GM18517 (cell line): ENCODE data around the gene PLB1.

ENCODE experiments used
- ATAC-seq: cut with Tn5 transposase; IDR thresholded peaks from one replicate; pipeline ENCODE4 v1.9.1; 2021; ENCODE audit warnings: mild to moderate bottlenecking, moderate library complexity; ENCODE audit not compliant: unreplicated experiment

PLB1 gene

DNA sequence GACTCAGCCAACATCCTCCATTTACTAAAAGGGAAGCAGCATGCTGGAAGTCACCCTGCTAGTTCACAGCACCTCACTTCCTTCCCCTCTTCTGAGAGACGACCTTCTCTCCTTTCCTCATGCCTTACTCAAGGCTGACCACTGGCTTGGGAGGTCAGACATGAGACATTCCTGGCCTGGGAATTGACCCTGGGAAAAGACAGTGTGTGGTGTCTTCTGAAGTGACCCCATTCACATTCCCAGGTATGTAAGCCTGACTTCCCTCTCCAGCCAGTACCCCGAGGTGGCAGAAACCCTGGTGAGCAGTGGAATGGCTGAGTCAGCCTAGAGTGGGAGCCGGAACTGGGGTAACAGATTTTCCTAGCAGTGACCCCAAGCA is 92.4 kb downstream of the PLB1 start:
- ATAC-seq, result no peak

DNA sequence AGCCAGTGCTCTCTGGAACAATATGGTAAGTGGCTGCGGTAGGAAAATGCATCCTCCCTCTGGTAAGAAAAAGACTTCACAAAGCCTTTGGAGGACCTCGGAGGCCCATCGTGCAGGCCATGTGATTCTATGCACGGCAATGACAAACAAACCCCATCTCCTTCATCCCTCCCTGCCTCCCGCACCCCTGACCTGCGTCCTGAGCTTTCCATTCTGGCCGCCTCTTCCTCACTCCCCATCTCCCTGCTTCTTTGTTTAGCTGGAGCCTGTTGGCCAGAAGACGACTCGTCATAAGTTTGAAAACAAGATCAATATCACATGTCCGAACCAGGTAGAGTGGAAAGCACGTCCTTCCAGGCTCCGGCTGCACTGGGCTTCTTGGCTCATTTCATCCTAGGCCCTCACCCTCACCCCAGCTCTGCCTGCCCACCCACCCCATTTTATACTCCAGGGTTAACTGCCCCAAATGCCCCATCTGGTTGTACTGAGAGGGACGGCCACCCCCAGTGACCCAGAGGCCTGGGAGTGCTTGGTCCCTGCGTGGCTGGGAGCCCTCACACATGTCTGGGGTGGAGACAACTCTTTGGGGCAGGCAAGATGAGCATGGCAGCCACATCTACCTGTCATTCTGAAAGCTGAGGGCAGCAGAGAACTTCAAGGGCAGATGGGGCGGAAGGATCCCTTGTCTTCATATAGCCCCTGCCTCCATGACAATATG is 94.0 kb downstream of the PLB1 start:
- ATAC-seq, result no peak

DNA sequence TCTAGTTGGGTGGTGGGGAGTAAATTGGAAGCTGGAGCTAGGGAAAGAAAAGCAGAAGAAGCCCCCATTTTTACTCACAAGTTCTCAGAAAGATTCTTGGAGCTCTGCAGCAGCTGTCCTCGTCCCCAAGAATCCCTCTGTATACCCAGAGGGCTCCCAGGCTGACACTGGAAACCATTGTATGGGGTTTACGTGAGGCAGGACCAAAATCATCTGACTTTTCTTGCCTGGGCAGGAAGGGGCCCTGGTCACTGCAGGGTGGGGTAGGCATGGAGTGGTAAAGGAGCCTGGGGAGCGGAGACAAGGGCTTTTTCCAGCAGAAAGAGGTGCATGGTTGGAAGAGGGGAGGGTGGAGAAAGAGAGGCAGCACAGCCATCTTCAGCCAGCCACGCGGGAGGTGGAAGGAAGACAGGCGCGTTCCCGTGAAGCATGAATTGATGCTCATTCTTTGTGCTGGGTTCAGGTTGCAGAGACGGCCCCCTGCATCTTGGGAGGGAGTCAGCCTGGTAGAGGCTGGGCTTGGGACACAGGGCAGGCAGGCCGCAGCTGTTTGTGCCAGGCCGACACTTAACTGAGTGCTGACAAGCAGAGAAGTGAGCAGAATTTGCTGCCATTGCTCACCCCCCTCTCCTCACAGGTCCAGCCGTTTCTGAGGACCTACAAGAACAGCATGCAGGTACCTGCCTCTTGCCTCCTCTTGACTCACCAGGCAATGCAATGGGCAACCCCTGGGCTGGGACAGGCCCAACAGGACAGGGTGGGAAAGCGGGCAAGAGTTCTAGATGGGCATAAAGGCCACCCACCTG is 94.8 kb downstream of the PLB1 start:
- no peak for ATAC-seq

DNA sequence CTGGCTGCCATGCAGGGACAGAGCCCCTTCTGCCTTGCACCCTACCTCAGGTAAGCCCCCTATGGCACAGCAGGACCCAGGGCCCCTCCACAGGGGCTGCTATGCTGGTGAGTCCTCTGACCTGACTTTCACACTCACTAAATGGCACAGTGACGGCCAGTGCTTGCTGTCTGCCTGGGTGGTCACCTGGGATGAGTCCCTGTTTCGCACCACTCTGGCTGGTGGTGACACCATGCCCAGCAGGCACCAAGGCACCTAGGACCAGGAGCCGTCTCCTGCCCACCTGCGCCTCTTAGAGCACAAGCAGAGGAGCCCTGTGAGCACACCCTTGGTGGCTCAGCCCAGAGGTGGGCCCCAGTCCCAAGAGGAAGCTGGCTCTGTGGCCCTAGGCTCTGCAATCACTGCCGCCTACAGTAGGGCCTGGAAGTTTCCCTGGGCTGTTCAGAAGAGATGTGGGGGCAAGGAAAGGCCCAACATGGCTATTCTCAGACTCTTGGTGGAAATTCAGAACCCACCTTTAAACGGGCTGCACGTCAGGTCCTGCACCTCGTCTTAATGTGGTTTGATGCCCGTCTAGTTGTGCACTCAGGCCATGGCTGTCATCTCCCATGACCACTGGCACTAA is 96.0 kb downstream of the PLB1 start:
- ATAC-seq, result no peak

DNA sequence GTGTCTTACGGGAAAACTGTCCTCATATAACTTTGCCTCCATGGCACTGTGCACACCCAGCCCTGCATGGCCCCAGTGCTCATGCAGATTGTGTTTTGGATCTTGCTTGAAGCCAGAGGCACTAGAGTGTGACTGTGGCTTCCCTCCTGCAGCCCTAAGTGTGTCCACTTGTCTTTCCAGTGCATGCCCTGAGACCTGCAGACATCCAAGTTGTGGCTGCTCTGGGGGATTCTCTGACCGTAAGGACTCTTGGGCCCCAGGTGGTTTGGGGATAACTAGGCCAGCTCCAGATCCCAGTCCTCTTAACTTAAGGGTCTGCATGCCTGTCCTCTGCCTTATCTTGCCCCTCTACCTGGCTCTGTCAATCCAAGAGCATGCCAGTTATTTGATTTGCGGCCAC is 96.6 kb downstream of the PLB1 start:
- no peak for ATAC-seq

DNA sequence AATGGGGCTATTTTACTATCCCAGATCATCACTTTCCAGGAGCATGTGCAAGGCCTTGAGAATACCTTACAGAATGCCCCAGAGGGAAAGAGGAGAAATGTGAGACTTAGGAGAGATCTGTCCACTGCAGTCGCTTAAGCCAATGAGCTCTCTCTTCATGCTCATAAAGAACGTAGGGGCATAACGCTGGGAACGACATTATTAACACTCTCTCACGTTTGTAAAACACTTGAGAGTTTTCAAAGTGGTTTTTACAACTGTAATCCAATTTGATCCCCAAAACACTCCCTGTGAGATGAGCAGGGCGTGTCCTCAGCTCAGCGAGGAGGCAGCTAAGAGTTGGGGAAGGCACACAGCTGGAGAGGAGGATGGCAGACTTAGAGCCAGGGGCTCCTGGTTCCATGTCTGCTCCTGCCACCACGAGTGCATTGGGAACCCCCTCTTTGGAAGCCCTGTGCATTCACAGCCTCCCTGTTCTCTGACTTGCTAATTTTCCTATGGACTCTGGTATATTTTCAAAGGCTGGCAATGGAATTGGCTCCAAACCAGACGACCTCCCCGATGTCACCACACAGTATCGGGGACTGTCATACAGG is 97.4 kb downstream of the PLB1 start:
- no peak for ATAC-seq

DNA sequence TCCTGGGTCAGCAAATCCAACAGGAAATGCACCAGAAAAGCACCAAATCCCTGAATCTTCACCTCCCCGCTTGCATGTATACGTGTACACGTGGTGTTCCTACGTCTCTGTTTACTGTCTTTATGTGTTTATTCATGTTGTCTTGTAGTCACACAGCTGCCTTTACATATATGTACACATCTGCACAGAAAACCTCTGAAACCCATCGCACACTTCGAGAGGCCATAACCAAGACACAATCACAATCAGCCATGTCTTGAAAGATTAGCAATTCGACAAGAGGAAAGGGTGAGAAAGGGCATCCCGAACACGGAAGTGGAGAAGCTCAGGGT is 98.1 kb downstream of the PLB1 start:
- peak; percentile 27 for ATAC-seq

DNA sequence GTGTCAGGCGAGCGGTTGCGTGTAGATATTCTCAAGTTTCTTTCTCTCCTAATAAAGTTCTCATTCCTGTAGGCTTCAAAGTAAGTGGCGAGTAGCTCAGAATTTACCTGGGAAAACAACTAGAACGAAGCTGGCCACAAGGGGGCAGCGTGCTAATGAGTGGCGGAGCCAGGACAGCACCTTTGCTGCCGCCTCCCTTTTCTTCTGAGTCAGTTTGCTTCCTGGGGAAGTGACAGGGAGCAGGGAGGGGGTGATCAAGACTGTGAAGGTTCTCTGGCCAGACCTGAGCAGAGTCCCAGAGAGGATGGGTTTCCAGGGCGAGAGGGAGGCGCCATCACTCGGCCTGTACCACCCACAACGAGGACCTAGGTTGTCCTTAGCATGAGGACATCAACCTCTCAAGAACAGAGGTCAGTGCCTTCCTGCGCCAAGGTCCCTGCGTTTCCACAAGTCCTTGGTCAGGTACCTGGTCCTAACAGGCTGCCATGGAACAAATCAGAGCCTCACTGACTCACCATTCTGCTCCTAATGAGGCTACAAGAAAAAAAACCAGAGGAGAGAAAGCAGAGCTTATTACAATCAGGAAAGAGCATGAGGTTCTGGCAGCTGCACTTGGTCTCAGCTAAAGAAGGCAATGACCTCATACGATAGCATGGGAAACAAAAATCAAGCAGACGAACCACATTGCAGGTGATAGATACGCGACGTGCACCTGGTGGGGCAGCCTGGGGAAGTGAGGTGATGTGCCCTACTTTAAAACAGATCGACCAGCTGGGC is 98.7 kb downstream of the PLB1 start:
- ATAC-seq, result peak; percentile 66

DNA sequence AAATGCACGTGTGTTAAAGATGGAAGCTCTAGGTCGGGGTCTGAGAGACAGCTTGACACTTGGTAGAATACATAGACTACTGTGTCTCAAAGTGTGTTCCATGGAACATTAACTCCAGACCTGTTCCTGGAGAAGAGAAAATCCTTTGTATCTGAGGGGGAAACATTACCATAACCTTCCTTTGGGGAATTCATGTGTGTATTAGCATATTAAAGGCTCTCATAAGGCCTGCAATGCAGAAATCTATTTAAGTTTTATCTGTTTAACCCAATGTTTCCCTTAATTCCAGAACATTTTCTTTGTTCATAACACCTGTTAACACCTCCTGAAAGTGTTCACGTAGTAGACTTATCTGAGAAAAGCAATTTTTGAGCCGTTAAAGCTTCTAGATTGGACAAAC is 99.5 kb downstream of the PLB1 start:
- no peak for ATAC-seq

DNA sequence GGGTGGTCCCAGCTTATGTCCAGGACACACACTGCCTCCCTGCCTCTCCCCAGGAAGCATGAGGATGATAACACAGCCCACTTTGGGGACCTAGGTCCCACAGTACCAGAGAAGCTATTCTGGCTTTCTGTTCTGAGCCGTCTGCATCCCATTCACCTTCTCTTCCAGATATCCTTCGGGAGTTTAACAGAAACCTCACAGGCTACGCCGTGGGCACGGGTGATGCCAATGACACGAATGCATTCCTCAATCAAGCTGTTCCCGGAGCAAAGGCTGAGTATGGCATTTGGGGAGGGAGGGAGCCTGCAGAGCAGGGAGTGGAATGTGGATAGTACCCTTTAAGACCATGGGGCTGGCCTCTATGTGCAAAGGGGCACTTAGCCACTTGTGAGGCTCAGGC is 102.6 kb downstream of the PLB1 start:
- no peak for ATAC-seq

DNA sequence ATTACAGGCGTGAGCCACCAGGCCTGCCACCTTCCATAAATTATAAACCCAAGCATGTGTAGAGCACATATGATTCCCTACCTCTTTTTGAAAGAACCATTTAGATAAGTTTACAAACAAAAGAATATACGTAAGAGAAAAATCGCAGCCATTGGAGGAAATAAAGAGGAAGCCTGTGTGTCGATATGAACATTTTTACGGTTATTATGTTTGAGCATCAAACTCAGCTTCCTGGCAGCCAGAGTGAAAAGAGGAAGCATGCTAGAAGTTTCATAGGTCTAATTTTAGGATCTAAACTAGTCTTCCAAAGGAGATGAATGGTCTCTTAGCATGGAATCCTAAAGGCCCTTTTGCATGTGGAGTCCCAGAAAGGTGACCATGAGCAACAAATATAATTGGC is 104.3 kb downstream of the PLB1 start:
- no peak for ATAC-seq

DNA sequence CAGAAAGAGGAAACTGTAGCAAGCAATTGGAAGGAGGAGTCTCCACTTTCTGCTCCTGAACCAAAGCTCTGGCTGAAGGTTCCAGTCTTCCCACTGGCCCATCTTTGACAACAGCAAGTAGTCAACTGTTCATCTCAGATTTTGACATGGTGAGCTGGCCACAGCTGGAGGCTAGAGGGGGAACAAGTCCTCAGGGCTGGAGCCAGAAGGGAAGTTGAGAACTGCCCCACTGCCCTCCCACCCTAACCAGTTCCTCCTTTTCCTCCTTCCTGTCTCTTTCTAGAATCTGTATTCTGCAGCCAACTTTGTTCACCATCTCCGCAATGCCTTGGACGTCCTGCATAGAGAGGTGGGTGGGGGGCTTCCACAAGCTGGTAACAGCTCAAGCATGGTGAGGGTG is 105.8 kb downstream of the PLB1 start:
- ATAC-seq, result no peak

DNA sequence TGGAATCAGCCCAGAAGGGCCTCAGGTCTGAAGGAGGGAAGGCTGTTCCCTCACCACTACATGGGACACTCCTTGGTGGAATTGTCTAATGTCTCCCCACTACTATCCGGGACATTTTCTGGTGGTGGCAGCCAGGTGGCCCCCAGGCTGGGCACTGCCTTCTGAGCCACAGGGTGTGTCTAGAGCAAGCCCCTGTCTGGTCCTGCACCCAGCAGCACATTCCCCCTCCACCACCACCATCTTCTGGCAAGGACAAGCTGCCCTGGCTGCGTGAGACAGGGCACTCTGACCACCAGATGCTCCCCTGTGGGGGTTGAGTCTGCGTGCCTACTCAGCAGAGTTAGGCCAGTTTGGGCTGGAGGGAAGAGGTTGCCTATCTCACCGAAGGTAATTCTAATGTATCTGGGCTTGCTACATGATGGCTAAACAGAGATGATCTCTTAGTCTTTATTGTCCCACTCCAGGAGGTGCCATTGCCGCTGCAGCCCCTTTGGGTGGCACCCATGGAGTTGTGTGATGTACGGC is 106.3 kb downstream of the PLB1 start:
- no peak for ATAC-seq

DNA sequence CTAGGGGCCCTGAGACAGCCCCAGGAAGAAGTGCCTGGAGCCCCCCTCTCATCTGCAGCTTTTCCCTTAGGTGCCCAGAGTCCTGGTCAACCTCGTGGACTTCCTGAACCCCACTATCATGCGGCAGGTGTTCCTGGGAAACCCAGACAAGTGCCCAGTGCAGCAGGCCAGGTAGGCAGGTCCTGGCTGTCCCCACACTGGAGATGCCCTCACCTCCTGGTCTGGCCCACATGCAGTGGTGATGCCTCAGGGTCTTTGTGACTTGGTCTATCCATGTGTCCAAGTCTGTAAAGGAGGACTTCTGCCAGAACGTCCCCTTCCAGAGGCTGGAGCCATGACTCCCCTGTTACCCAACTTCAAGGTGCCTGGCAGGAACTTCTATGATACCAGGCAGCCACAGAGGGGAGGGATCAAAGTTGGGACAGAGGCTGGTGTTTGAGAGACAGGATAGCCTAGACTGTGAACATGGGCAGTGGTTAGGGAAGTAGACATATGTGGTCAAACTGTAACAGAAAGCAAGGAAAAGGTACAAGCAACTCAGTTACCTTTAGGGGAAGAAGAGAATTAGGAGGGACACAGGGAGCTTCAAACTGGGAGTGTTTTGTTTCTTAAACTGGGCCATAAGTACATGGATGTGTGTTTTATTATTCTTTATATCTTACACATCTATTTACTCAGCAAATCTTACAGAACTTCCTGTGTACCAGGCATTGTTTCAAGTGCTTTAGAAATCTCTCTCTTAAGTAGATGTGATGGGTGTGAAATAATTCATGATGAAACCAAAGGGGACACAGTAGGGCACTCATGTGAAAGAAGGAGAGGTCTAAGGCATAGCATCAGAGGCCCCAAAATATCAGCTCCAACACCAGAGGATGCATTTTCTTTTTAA is 107.1 kb downstream of the PLB1 start:
- ATAC-seq, result no peak

DNA sequence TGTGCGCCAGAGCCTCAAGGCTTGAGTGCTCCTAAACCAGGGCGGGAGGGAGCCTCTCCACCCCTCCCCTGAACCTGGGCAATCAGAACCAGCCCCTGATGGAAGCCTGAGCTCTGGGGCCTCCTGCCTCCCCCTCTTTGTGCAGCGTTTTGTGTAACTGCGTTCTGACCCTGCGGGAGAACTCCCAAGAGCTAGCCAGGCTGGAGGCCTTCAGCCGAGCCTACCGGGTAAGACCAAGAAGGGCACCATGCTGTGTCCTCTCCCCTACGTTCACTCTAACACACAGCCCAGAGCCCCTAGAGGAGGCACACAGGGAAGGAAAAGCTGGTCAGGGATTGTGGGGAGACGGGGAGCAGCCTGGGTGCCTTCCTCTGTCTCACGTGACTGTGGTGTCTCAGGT is 108.0 kb downstream of the PLB1 start:
- no peak for ATAC-seq

DNA sequence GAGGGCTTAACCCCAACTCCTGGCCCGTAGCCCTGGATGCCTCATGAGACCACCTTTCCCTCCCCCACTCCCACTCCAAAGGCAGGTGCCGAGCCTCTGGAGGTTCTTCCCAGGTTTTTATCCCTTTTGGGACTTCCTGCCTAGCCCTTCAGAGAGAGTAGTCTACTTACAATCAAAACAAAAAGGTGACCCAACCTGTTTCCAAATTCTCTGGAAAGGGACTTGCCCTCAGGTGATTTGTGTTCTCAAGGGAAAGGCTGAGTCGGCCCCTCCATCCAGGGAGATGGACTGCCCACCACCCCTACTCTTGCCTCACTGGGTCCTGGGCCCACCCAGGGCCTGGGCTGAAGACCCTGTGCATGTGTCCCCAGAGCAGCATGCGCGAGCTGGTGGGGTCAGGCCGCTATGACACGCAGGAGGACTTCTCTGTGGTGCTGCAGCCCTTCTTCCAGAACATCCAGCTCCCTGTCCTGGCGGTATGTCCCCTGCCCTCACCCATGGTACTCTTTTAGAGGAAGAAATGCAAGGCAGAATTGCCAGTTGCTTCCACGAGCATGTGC is 108.5 kb downstream of the PLB1 start:
- ATAC-seq, result no peak

DNA sequence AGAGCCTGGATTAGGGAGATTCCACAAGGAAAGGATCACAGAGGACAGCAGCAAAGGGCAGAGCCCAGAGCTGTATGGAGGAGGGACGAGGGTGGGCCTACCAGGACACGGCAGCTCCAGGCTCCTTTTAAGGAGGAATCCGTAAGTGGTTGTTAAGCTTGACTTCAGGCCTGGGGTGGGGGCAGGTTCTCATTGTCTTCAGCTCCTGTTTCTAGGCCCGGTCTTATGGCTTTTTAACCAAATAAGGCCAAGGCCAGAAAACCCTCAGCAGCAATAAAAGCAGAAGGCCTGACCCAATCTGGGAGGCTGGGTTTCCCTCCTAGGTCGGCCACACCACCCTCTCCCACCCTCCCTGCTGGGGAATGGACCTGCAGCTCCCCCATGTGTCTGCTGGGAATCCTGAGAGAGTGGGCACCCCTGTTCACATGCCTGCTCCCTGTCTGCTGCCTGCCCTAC is 111.2 kb downstream of the PLB1 start:
- no peak for ATAC-seq

DNA sequence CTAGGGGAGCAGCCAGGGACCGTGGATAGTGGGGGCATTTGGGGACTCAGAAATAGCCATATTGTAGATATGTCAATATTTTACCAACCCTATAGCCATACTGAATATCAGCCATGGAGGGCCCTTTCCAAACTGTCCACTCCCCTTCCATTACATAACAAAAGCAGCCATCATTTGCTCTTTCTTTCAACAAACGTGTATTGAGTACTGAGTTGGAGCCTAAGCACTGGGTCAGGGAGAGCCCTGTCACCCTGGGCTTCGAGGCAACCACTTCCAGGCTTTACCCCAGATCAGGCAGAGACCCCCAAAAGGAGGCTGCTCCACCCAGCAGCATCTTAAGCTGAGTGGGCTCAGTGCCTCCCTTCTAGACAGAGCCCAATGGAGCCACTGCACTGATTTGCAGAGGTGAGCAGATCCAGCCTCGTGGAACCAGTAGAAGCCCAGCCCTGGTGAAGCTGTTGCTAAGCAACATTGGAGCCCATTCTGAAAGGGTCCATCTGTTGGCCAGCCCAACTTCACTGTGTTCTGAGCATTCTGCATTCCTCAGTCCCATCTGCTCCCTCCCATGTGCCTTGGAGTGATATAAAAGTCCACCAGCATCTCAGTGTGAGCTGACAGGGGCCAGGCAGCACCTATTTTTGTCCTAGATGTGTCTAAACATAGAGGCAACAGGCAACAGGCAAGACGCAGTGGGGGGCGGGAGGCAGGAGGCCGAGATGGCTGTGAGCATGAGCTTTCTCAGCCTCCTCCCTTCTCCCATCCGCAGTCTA is 112.1 kb downstream of the PLB1 start:
- ATAC-seq, result no peak
